Stomach (tissue), 9 donors: ENCODE results near the gene GIPC3. TPM values are rescaled to one million over a fixed set of nuclear protein-coding genes. Genes with fewer than 3 reads are reported as not detected.

Source experiments
- DNase-seq, 2 donors: peaks; one replicate each; pipeline versions ENCODE4 v3.0.0 to v3.0.0-alpha.2; 2013 to 2019
- H3K27ac ChIP-seq, 5 donors: fragments of 200-600 bp in 4 of 5; sonication (generic) in 4 of 5; one replicate each; pipeline ENCODE4 v1.5.1; 2013 to 2019; ENCODE audit warnings: mild to moderate bottlenecking in 1 of 5, moderate library complexity in 1 of 5
- H3K27me3 ChIP-seq, 3 donors: fragments of 200-600 bp; sonication (generic); one replicate each; pipeline ENCODE4 v1.5.1; 2017 to 2019; ENCODE audit warnings: mixed run types in 1 of 3
- H3K36me3 ChIP-seq, 4 donors: fragments of 200-600 bp; sonication (generic); 1 replicate in 3 of 4; 2 replicates in 1 of 4; pipeline ENCODE4 v1.5.1; 2016 to 2019
- H3K4me1 ChIP-seq, 4 donors: fragments of 200-600 bp; sonication (generic); one replicate each; pipeline ENCODE4 v1.5.1; 2016 to 2019
- H3K4me3 ChIP-seq, 4 donors: fragments of 200-600 bp; sonication (generic) in 3 of 4; one replicate each; pipeline ENCODE4 v1.5.1; 2016 to 2019; ENCODE audit warnings: mild to moderate bottlenecking in 1 of 4
- H3K9me3 ChIP-seq, 4 donors: fragments of 200-600 bp; sonication (generic); one replicate each; pipeline ENCODE4 v1.5.1; 2016 to 2019
- CTCF ChIP-seq, 7 experiments: fragments of 450-650 bp in 4 of 7; fragments of 200-600 bp in 3 of 7; sonication (generic) in 3 of 7; IDR thresholded peaks; one replicate each; pipeline ENCODE4 v1.5.1; 2016 to 2019; ENCODE audit warnings: antibody characterized with exemption in 7 of 7, control low read depth in 2 of 7, mild to moderate bottlenecking in 1 of 7
- EP300 ChIP-seq: sonication (generic); formaldehyde crosslinking; IDR thresholded peaks from one replicate; pipeline ENCODE4 v1.6.1; 2017; ENCODE audit warnings: antibody characterized with exemption
- POLR2A ChIP-seq, 4 donors: fragments of 450-650 bp; IDR thresholded peaks; one replicate each; pipeline ENCODE4 v1.6.1; 2016; ENCODE audit warnings: antibody characterized with exemption in 4 of 4, control low read depth in 2 of 4, mild to moderate bottlenecking in 1 of 4, moderate library complexity in 1 of 4
- POLR2AphosphoS5 ChIP-seq, 3 donors: sonication (generic); formaldehyde crosslinking; IDR thresholded peaks; one replicate each; pipeline ENCODE4 v1.6.1; 2016; ENCODE audit warnings: antibody characterized with exemption in 3 of 3
- WGBS, 5 donors: extraction: QIAGEN DNeasy Blood & Tissue Kit in 3 of 5; methylation state at CpG; one replicate each; pipeline versions ENCODE4 v1.1.5 to v1.1.7; 2013 to 2018; 5-methylcytosine and 5-hydroxymethylcytosine counted together
- intact Hi-C: fragments of 100-400 bp; cut with DNase I; formaldehyde crosslinking; loops from one replicate; pipeline ENCODE4 v1.15.1; 2023; ENCODE audit warnings: low total_unique reads
- polyA plus RNA-seq, 3 donors: library from polyadenylated mRNA; stranded (reverse); fragments of 200-250 nt; gene quantifications; one replicate each; pipeline ENCODE4 v1.2.3, GENCODE V29; 2013
- total RNA-seq, 5 donors: library from RNA; depleted of rRNA; stranded (reverse); fragments of >200 nt; gene quantifications; one replicate each; pipeline versions ENCODE4 v1.1.0 to v1.2.3, GENCODE V29; 2014 to 2016
- donor health status: healthy with polysubstance abuse.
- donor health status: Bipolar disorder and iron deficiency.
- donor health status: healthy.

Gene GIPC3
- total and polyA plus RNA-seq, 8 donors, result 0.75 to 2.9 (median 1.5) TPM; not detected in 4

- peak in 6 of 7 experiments; percentile 74 to 96 (median 94) for TF ChIP-seq CTCF (IDR thresholded peaks at IDR 0.05)
- no peak for TF ChIP-seq POLR2A (IDR thresholded peaks at IDR 0.05)
- TF ChIP-seq EP300, result no peak
- Histone ChIP-seq H3K36me3 (peaks cover 8 to 62% (median 53%) of the 10 kb centered on the region in 4 donors), H3K27ac (no peak overlapping the region), H3K4me1 (peaks cover 8 to 36% (median 21%) of the 10 kb centered on the region in 4 donors), H3K27me3 (no peaks in the 10 kb centered on the region), H3K4me3 (no peak overlapping the region), H3K9me3 (no peaks in the 10 kb centered on the region)
- DNase-seq, result peak; percentile 75 to 82
- WGBS, 5 donors, result 43 to 67% (median 49%) methylated on average over 16 to 30 of the region's 30 CpGs
- intact Hi-C loops, result loop anchor here (10.0 kb wide), 1 partner anchor 70 kb away; no protein-coding TSS in a partner anchor
These were observed 40.3 kb upstream of the GIPC3 start for GRCh38 chr19:3544742-3545668.

- no peaks in the 10 kb centered on the region for H3K27me3 ChIP-seq
- no peak for TF ChIP-seq POLR2AphosphoS5 (IDR thresholded peaks at IDR 0.05)
- no peak for TF ChIP-seq CTCF (IDR thresholded peaks at IDR 0.05)
- TF ChIP-seq EP300, result no peak
- no peak for TF ChIP-seq POLR2A (IDR thresholded peaks at IDR 0.05)
- DNase-seq, result no peak
- intact Hi-C loops, result loop anchor here (10.0 kb wide), 1 partner anchor 69 kb away; no protein-coding TSS in a partner anchor
- H3K9me3 ChIP-seq, result no peaks in the 10 kb centered on the region
- H3K27ac ChIP-seq, result no peak overlapping the region
- H3K4me3 ChIP-seq, result no peak overlapping the region
- H3K36me3 ChIP-seq, result peaks cover 8 to 64% (median 57%) of the 10 kb centered on the region in 4 donors
- WGBS, 5 donors, result 64 to 80% (median 72%) methylated on average over 10 of the region's 10 CpGs
- H3K4me1 ChIP-seq, result peaks cover 8 to 36% (median 21%) of the 10 kb centered on the region in 4 donors
These were observed 39.6 kb upstream of the GIPC3 start for GRCh38 chr19:3545669-3546034.

GRCh38 chr19:3546119-3546518, 39.2 kb upstream of the GIPC3 start:
- Histone ChIP-seq H3K27ac (no peak overlapping the region), H3K36me3 (peaks cover 8 to 69% (median 61%) of the 10 kb centered on the region in 4 donors), H3K4me3 (no peak overlapping the region), H3K4me1 (peaks cover 8 to 36% (median 21%) of the 10 kb centered on the region in 4 donors), H3K27me3 (no peaks in the 10 kb centered on the region), H3K9me3 (no peaks in the 10 kb centered on the region)
- peak; percentile 2 to 45 for DNase-seq
- TF ChIP-seq POLR2AphosphoS5 (IDR thresholded peaks at IDR 0.05) (no peak), CTCF (IDR thresholded peaks at IDR 0.05) (no peak), EP300 (no peak), POLR2A (IDR thresholded peaks at IDR 0.05) (no peak)
- intact Hi-C loops, result loop anchor here (10.0 kb wide), 1 partner anchor 69 kb away; no protein-coding TSS in a partner anchor
- WGBS, 5 donors, result 65 to 87% (median 79%) methylated on average over 21 to 23 of the region's 23 CpGs

- Histone ChIP-seq H3K27me3 (no peaks in the 10 kb centered on the region), H3K36me3 (peaks cover 8 to 70% (median 62%) of the 10 kb centered on the region in 4 donors), H3K27ac (no peak overlapping the region), H3K9me3 (no peaks in the 10 kb centered on the region), H3K4me1 (peaks cover 8 to 36% (median 21%) of the 10 kb centered on the region in 4 donors), H3K4me3 (no peak overlapping the region)
- WGBS, 5 donors, result 84 to 95% (median 89%) methylated on average over 5 to 15 of the region's 15 CpGs
- DNase-seq, result peak in 1 of 2 donors; percentile 9
- intact Hi-C loops, result loop anchor here (10.0 kb wide), 1 partner anchor 67 kb away; no protein-coding TSS in a partner anchor
- TF ChIP-seq CTCF (IDR thresholded peaks at IDR 0.05) (peak in 3 of 7 experiments; percentile 7 to 38 (median 35)), POLR2AphosphoS5 (IDR thresholded peaks at IDR 0.05) (no peak)
These were observed 38.0 kb upstream of the GIPC3 start for GRCh38 chr19:3547301-3547731.
